ENCODE data around the gene MED12L. TPM values are rescaled to one million over a fixed set of nuclear protein-coding genes. Genes with fewer than 3 reads are reported as not detected.
"Not testable (repeated sequence)": the region's sequence is repeated elsewhere in the genome, so short reads cannot be mapped to it uniquely, and the experiment has no call there.

MED12L gene
- total RNA-seq, 1 donor from 2014 or later = 1.4 TPM

DNA sequence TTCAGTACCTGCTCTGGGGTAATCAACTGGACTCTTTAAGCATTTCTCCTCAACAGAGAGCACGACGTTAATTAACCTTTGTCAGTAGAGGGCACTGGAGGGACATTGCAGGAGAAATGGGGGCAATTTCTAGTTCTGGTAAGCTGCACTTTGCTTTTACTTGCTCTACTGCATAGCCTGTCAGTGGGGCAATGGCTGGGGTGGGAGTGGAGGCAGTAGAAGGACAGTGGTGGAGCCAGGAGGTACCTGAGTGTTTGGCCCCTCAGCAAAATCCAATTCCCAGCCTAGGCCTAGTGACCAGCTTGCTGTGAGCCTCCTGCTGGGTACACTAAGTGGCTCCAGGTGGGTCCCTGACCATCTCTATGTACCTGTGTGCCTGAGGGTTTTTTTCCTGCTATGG is 18.3 kb upstream of the MED12L start:
- H3K4me1 Mint-ChIP-seq (ENCODE audit: unreplicated experiment) = no peaks in the 10 kb centered on the region
- H3K27ac Mint-ChIP-seq (ENCODE audit: unreplicated experiment) = no peak overlapping the region
- H3K9me3 Mint-ChIP-seq (ENCODE audit: unreplicated experiment) = no peaks in the 10 kb centered on the region
- DNase-seq (ENCODE audit: extremely low spot score, unreplicated experiment) = no peak
- peaks cover 12% of the 10 kb centered on the region for H3K27me3 Mint-ChIP-seq (ENCODE audit: unreplicated experiment)
- TF ChIP-seq, protein P1, sequence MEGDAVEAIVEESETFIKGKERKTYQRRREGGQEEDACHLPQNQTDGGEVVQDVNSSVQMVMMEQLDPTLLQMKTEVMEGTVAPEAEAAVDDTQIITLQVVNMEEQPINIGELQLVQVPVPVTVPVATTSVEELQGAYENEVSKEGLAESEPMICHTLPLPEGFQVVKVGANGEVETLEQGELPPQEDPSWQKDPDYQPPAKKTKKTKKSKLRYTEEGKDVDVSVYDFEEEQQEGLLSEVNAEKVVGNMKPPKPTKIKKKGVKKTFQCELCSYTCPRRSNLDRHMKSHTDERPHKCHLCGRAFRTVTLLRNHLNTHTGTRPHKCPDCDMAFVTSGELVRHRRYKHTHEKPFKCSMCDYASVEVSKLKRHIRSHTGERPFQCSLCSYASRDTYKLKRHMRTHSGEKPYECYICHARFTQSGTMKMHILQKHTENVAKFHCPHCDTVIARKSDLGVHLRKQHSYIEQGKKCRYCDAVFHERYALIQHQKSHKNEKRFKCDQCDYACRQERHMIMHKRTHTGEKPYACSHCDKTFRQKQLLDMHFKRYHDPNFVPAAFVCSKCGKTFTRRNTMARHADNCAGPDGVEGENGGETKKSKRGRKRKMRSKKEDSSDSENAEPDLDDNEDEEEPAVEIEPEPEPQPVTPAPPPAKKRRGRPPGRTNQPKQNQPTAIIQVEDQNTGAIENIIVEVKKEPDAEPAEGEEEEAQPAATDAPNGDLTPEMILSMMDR (IDR thresholded peaks at IDR 0.05) = no peak
- no peak overlapping the region for H3K4me3 Mint-ChIP-seq (ENCODE audit: unreplicated experiment)
- H3K36me3 Mint-ChIP-seq (ENCODE audit: unreplicated experiment) = no peaks in the 10 kb centered on the region

- H3K4me1 Mint-ChIP-seq (ENCODE audit: unreplicated experiment); DNase-seq (ENCODE audit: extremely low spot score, unreplicated experiment); H3K36me3 Mint-ChIP-seq (ENCODE audit: unreplicated experiment); H3K4me3 Mint-ChIP-seq (ENCODE audit: unreplicated experiment); H3K27me3 Mint-ChIP-seq (ENCODE audit: unreplicated experiment); H3K27ac Mint-ChIP-seq (ENCODE audit: unreplicated experiment); H3K9me3 Mint-ChIP-seq (ENCODE audit: unreplicated experiment): not testable (repeated sequence)
Measured at GRCh38 chr3:151072842-151073241, 12.6 kb upstream of the MED12L start.

DNA sequence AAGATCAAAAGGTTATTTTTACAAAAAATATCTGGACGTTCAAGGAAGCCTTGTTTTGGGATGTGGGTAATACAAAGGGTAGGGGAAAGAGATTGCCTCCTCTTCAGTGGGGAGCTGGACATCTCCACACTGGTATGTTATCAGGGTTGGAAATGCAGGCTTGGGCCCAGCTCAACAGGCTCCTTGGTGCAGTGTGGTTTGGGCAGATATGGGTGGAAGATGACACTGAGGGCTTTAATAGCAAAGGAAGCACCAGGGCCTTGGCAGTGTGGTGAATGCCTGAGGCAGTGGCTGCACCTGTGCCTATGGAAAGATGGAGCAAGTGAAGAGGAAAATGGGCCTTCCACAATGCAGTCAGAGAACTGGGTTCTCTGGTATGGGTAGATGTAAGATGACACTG is 11.2 kb upstream of the MED12L start:
- TF ChIP-seq, protein P1 (IDR thresholded peaks at IDR 0.05) = no peak
- Mint-ChIP-seq H3K27ac (ENCODE audit: unreplicated experiment) (no peak overlapping the region), H3K36me3 (ENCODE audit: unreplicated experiment) (no peaks in the 10 kb centered on the region), H3K9me3 (ENCODE audit: unreplicated experiment) (no peaks in the 10 kb centered on the region), H3K27me3 (ENCODE audit: unreplicated experiment) (peaks cover 12% of the 10 kb centered on the region), H3K4me1 (ENCODE audit: unreplicated experiment) (no peaks in the 10 kb centered on the region), H3K4me3 (ENCODE audit: unreplicated experiment) (no peak overlapping the region)
- DNase-seq (ENCODE audit: extremely low spot score, unreplicated experiment) = no peak

DNA sequence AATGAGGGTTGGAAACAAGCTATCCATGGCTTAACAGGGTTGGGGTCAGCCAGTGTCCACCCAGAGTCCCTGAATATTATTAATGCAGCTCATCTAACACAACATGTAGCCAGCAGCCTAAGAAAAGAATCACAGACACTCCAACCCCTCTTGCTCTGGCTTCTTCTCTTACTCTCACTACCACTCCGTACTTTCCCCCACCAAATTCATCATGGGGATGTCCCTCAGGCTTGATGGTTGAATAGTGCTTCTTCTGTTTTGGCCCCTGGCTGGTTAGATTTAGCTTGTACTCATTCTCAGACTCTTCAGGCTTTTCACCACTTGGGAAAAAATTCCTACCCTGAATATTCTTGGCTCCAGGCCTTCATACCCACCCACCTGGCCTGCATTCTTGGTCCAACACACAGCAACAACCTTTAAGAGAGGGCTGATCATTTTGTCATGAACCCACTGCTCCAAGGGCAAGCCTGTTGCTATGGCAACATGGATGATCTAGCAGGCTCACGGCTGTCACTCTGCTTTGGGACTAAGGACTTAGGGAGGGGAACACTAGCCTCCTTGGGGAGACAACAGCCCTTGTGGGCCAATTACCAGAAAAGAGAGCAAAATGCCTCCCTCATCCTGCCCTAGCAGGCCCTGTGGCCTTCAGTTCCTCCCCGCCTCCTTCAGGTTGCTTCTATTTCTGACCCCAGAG is 9.4 kb upstream of the MED12L start:
- no peak overlapping the region for H3K4me3 Mint-ChIP-seq (ENCODE audit: unreplicated experiment)
- H3K27me3 Mint-ChIP-seq (ENCODE audit: unreplicated experiment) = peaks cover 25% of the 10 kb centered on the region
- no peak overlapping the region for H3K27ac Mint-ChIP-seq (ENCODE audit: unreplicated experiment)
- no peaks in the 10 kb centered on the region for H3K4me1 Mint-ChIP-seq (ENCODE audit: unreplicated experiment)
- no peaks in the 10 kb centered on the region for H3K9me3 Mint-ChIP-seq (ENCODE audit: unreplicated experiment)
- TF ChIP-seq, protein P1 (IDR thresholded peaks at IDR 0.05) = no peak
- no peak for DNase-seq (ENCODE audit: extremely low spot score, unreplicated experiment)
- H3K36me3 Mint-ChIP-seq (ENCODE audit: unreplicated experiment) = no peaks in the 10 kb centered on the region

GRCh38 chr3:151076626-151077025 is 8.8 kb upstream of the MED12L start:
- TF ChIP-seq, protein P1 (IDR thresholded peaks at IDR 0.05) = no peak
- Mint-ChIP-seq H3K4me1 (ENCODE audit: unreplicated experiment) (no peaks in the 10 kb centered on the region), H3K27me3 (ENCODE audit: unreplicated experiment) (peaks cover 29% of the 10 kb centered on the region), H3K4me3 (ENCODE audit: unreplicated experiment) (no peak overlapping the region), H3K9me3 (ENCODE audit: unreplicated experiment) (no peaks in the 10 kb centered on the region), H3K27ac (ENCODE audit: unreplicated experiment) (no peak overlapping the region), H3K36me3 (ENCODE audit: unreplicated experiment) (no peaks in the 10 kb centered on the region)
- DNase-seq (ENCODE audit: extremely low spot score, unreplicated experiment) = no peak

GRCh38 chr3:151081082-151081481 is 4.4 kb upstream of the MED12L start:
- DNase-seq (ENCODE audit: extremely low spot score, unreplicated experiment); H3K4me1 Mint-ChIP-seq (ENCODE audit: unreplicated experiment); H3K4me3 Mint-ChIP-seq (ENCODE audit: unreplicated experiment); H3K36me3 Mint-ChIP-seq (ENCODE audit: unreplicated experiment); H3K27ac Mint-ChIP-seq (ENCODE audit: unreplicated experiment); H3K9me3 Mint-ChIP-seq (ENCODE audit: unreplicated experiment): not testable (repeated sequence)
- peaks cover 61% of the 10 kb centered on the region for H3K27me3 Mint-ChIP-seq (ENCODE audit: unreplicated experiment)
